Frontal cortex (tissue), 4 donors: ENCODE data around the gene ACBD4. TPM values are rescaled to one million over a fixed set of nuclear protein-coding genes. Genes with fewer than 3 reads are reported as not detected.

ENCODE experiments used
- DNase-seq, 2 donors: peaks; one replicate each; pipeline ENCODE4 v3.0.0; 2012; ENCODE audit warnings: low spot score in 2 of 2
- FAIRE-seq: peaks from 2 replicates; lab custom pipeline; 2012; peaks lifted over from hg19 to GRCh38; lab: Jason Lieb, UNC
- total RNA-seq: library from RNA; depleted of rRNA; stranded (reverse); fragments of >200 nt; gene quantifications from one replicate; pipeline ENCODE4 v1.2.3, GENCODE V29; 2014
- donor health status: control.
- donor health status: control.
- donor health status: control.

ACBD4 gene
- total RNA-seq, 1 donor from 2014 or later, result 2.4 TPM

GRCh38 chr17:45132320-45132571 is 3.2 kb upstream of the ACBD4 start, which contains the start of gene PLCD3:
Gene PLCD3 (minus strand): TSS chr17:45132515. CDS start chr17:45132410, 105 bp downstream.
- FAIRE-seq (no peak), DNase-seq (no peak)

GRCh38 chr17:45132572-45133463 is 2.7 kb upstream of the ACBD4 start:
- FAIRE-seq (no peak), DNase-seq (peak; percentile 93 to 96)

GRCh38 chr17:45135978-45136791 is 698 bp downstream of the ACBD4 start:
- FAIRE-seq (no peak), DNase-seq (no peak)

- DNase-seq, result no peak
- FAIRE-seq, result no peak
These were observed 1.5 kb downstream of the ACBD4 start for GRCh38 chr17:45136846-45137560.

GRCh38 chr17:45137561-45138305 is 2.2 kb downstream of the ACBD4 start:
- DNase-seq (no peak), FAIRE-seq (no peak)

- DNase-seq, result no peak
- FAIRE-seq, result no peak
These were observed 3.5 kb downstream of the ACBD4 start for GRCh38 chr17:45138911-45139532.

GRCh38 chr17:45139533-45139920 is 4.0 kb downstream of the ACBD4 start:
- no peak for FAIRE-seq
- DNase-seq, result no peak

- DNase-seq (no peak), FAIRE-seq (no peak)
These were observed 7.7 kb downstream of the ACBD4 start for GRCh38 chr17:45143094-45143670.

- DNase-seq (peak in 1 of 2 donors; percentile 70), FAIRE-seq (no peak)
These were observed 8.3 kb downstream of the ACBD4 start for GRCh38 chr17:45143767-45144198.

GRCh38 chr17:45144199-45145034 is 8.9 kb downstream of the ACBD4 start:
- FAIRE-seq (no peak), DNase-seq (no peak)

GRCh38 chr17:45145035-45145389 is 9.5 kb downstream of the ACBD4 start:
- FAIRE-seq (no peak), DNase-seq (no peak)

- FAIRE-seq, result no peak
These were observed 10.7 kb downstream of the ACBD4 start for GRCh38 chr17:45146166-45146565.

GRCh38 chr17:45146592-45146889 is 11.1 kb downstream of the ACBD4 start:
- DNase-seq (no peak), FAIRE-seq (no peak)

More at GRCh38 chr17:45146166-45146565, 10.7 kb downstream of the ACBD4 start:
- no peak for DNase-seq

GRCh38 chr17:45146890-45147580 is 11.5 kb downstream of the ACBD4 start:
- no peak for FAIRE-seq
- DNase-seq, result no peak

GRCh38 chr17:45147581-45148182 is 12.2 kb downstream of the ACBD4 start:
- DNase-seq, result peak; percentile 71 to 81
- no peak for FAIRE-seq

GRCh38 chr17:45148183-45149036 is 12.9 kb downstream of the ACBD4 start, which contains the start of gene HEXIM1:
Gene HEXIM1 (plus strand): TSS chr17:45148475. CDS start chr17:45149191, 716 bp downstream.
- FAIRE-seq, result peak; percentile 90
- DNase-seq, result peak; percentile 93 to 94
